Panc1 (cell line): Measurements from ENCODE around the gene P2RY1. TPM values are rescaled to one million over a fixed set of nuclear protein-coding genes. Genes with fewer than 3 reads are reported as not detected.

Experiments
- ATAC-seq: fragments of 200-7000 bp; cut with Tn5 transposase; 2 replicates; pipeline ENCODE4 v1.9.1; 2020; ENCODE audit warnings: mild to moderate bottlenecking, moderate library complexity
- BruUV-seq: library from RNA; stranded (reverse); fragments of 400-500 nt; replicated peaks from 2 replicates; lab custom pipeline; 2021; lab: Mats Ljungman, UMichigan
- CTCF ChIA-PET: fragments of 300-600 bp; sonication (Branson Sonifier 250); formaldehyde crosslinking; loops from one replicate; lab custom pipeline; 2022; ENCODE audit warnings: antibody characterized with exemption; lab: Charles Lee
- POLR2A ChIA-PET: fragments of 300-600 bp; sonication (Branson Sonifier 250); formaldehyde crosslinking; loops from one replicate; lab custom pipeline; 2022; ENCODE audit warnings: antibody characterized with exemption; lab: Charles Lee
- DNase-seq: peaks from one replicate; pipeline ENCODE4 v3.0.0-alpha.2; 2010; ENCODE audit warnings: low read depth, low spot score
- H3K27ac ChIP-seq: 2 replicates; pipeline ENCODE4 v1.5.1; 2011; ENCODE audit warnings: mild to moderate bottlenecking, low read length, inconsistent platforms
- H3K27me3 ChIP-seq: fragments of 200-500 bp; sonication (Bioruptor generic); 2 replicates; pipeline ENCODE4 v1.6.0; 2014; ENCODE audit warnings: low read length, inconsistent platforms; ENCODE audit not compliant: control insufficient read depth, insufficient read depth
- H3K36me3 ChIP-seq: fragments of 200-500 bp; sonication (Bioruptor generic); 2 replicates; pipeline ENCODE4 v1.5.1; 2014; ENCODE audit warnings: inconsistent platforms, mild to moderate bottlenecking, low read length, moderate library complexity; ENCODE audit not compliant: control insufficient read depth, insufficient read depth
- H3K4me1 ChIP-seq: 2 replicates; pipeline ENCODE4 v1.5.1; 2011; ENCODE audit warnings: inconsistent platforms, mild to moderate bottlenecking, low read length, moderate library complexity; ENCODE audit not compliant: control insufficient read depth, insufficient read depth
- H3K4me3 ChIP-seq, 2 experiments: 2 replicates each; pipeline ENCODE4 v1.5.1; 2011 to 2012; ENCODE audit warnings: low read depth in 2 of 2, low read length in 2 of 2, mild to moderate bottlenecking in 2 of 2, inconsistent platforms in 1 of 2, moderate library complexity in 1 of 2
- H3K9me3 ChIP-seq: fragments of 200-500 bp; sonication (Bioruptor generic); 2 replicates; pipeline ENCODE4 v1.5.1; 2014; ENCODE audit warnings: low read depth, mild to moderate bottlenecking, inconsistent platforms, low read length, moderate library complexity; ENCODE audit not compliant: control insufficient read depth, insufficient read depth
- CTCF ChIP-seq: fragments of 450-650 bp; IDR thresholded peaks from 2 replicates; pipeline ENCODE4 v1.5.1; 2017; ENCODE audit warnings: mild to moderate bottlenecking
- POLR2AphosphoS5 ChIP-seq: IDR thresholded peaks from 2 replicates; pipeline ENCODE4 v1.6.1; 2012; ENCODE audit warnings: mild to moderate bottlenecking, low read depth, low read length, moderate library complexity
- SIN3A ChIP-seq: IDR thresholded peaks from 2 replicates; pipeline ENCODE4 v1.6.1; 2012; ENCODE audit warnings: low read depth, mild to moderate bottlenecking, low read length, moderate library complexity, borderline replicate concordance; ENCODE audit not compliant: insufficient read depth
- TCF7L2 ChIP-seq: IDR thresholded peaks from 2 replicates; pipeline ENCODE4 v1.6.1; 2011; ENCODE audit warnings: mild to moderate bottlenecking, low read depth, low read length, inconsistent platforms
- in situ Hi-C: cut with HindIII; loops from 2 replicates; pipeline ENCODE4 v1.10.0; 2016; ENCODE audit warnings: low sequenced_read_pairs, low pct_unique_long_range_greater_than_20kb
- intact Hi-C: fragments of 100-400 bp; cut with micrococcal nuclease; formaldehyde crosslinking; loops from one replicate; pipeline ENCODE4 v1.10.0; 2022; ENCODE audit not compliant: unreplicated experiment
- total RNA-seq: library from RNA; stranded (reverse); gene quantifications from one replicate; pipeline ENCODE4 v1.2.1, GENCODE V29; 2021; ENCODE audit not compliant: unreplicated experiment
- TF ChIP-seq, protein P1 (sequence below), 2 experiments: IDR thresholded peaks; 2 replicates each; pipeline ENCODE4 v1.6.1; 2011 to 2012; ENCODE audit warnings: low read depth in 2 of 2, control low read depth in 1 of 2, low read length in 1 of 2, mild to moderate bottlenecking in 1 of 2, moderate library complexity in 1 of 2; ENCODE audit not compliant: insufficient read depth in 1 of 2

The P2RY1 gene
- total RNA-seq, 1 experiment from 2014 or later: 0.08 TPM

DNA sequence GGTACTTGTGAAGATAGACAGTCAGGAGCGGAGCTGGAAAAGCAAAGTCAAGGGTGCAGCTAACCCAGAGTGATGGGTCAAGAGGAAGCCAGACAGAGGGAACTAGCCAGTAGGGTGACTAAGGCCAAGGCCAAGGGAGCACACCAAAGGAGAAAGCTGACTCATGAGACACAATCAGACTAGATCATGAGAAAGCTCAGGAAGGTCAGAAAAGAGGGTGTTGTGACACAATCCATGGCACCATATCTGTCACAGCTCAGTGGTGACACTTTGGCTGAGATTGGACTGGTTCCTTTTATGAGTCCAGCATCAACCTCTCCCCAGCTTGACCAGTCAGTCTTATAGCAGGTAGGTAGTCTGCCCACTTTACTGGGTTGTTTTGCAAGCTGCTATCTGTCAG, 22.2 kb downstream of the P2RY1 start:
- H3K4me3 ChIP-seq: no peak overlapping the region
- TF ChIP-seq, protein P1, sequence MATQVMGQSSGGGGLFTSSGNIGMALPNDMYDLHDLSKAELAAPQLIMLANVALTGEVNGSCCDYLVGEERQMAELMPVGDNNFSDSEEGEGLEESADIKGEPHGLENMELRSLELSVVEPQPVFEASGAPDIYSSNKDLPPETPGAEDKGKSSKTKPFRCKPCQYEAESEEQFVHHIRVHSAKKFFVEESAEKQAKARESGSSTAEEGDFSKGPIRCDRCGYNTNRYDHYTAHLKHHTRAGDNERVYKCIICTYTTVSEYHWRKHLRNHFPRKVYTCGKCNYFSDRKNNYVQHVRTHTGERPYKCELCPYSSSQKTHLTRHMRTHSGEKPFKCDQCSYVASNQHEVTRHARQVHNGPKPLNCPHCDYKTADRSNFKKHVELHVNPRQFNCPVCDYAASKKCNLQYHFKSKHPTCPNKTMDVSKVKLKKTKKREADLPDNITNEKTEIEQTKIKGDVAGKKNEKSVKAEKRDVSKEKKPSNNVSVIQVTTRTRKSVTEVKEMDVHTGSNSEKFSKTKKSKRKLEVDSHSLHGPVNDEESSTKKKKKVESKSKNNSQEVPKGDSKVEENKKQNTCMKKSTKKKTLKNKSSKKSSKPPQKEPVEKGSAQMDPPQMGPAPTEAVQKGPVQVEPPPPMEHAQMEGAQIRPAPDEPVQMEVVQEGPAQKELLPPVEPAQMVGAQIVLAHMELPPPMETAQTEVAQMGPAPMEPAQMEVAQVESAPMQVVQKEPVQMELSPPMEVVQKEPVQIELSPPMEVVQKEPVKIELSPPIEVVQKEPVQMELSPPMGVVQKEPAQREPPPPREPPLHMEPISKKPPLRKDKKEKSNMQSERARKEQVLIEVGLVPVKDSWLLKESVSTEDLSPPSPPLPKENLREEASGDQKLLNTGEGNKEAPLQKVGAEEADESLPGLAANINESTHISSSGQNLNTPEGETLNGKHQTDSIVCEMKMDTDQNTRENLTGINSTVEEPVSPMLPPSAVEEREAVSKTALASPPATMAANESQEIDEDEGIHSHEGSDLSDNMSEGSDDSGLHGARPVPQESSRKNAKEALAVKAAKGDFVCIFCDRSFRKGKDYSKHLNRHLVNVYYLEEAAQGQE (IDR thresholded peaks at IDR 0.05; ENCODE audit: insufficient read depth in 1 of 2, low read depth in 2 of 2, low read length in 1 of 2): no peak
- TF ChIP-seq SIN3A: no peak
- no peak for TF ChIP-seq POLR2AphosphoS5
- no peak for TF ChIP-seq CTCF
- no peak for TF ChIP-seq TCF7L2
- POLR2A ChIA-PET: no interaction called here
- BruUV-seq: no TSS peak
- in situ Hi-C loops: no loop called here
- no peaks in the 10 kb centered on the region for H3K4me1 ChIP-seq
- H3K27me3 ChIP-seq: no peaks in the 10 kb centered on the region
- CTCF ChIA-PET: no interaction called here
- DNase-seq: no peak
- no peak for ATAC-seq
- H3K27ac ChIP-seq: no peak overlapping the region
- H3K9me3 ChIP-seq: no peaks in the 10 kb centered on the region
- intact Hi-C loops: no loop called here
- no peaks in the 10 kb centered on the region for H3K36me3 ChIP-seq

DNA sequence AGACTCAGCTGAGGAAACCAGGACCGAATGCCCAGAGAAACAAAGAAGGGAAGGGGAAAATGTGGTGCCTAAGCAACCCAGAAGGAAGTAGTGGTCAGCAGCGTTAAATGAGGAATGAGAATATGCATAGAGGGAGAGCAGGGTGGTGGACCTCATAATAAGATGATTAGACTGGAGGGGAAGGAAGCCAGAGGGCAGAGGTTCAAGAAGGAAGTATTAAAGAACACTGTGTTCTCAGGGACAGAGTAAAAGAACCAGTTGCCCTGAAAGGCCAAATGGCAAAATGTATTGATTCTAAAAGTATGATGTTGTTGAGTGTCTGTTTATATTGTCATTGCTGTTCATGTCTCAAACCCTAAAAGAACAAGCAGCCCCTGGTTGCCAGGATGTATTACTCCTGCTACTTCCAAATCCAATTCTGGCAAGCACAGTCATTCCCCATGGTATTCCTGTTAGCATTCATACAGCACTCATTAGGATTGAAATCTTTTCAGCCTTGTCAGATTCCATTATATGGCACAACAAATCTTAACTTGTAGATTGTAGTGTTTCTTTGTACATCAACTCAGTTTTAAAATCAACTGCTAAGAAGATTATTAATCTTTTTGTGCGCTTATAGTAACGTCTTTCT, 23.4 kb downstream of the P2RY1 start:
- Histone ChIP-seq H3K4me3 (no peak overlapping the region), H3K36me3 (no peaks in the 10 kb centered on the region), H3K27ac (no peak overlapping the region), H3K9me3 (no peaks in the 10 kb centered on the region), H3K27me3 (no peaks in the 10 kb centered on the region), H3K4me1 (no peaks in the 10 kb centered on the region)
- BruUV-seq: no TSS peak
- no peak for ATAC-seq
- CTCF ChIA-PET: no interaction called here
- TF ChIP-seq POLR2AphosphoS5 (no peak), TCF7L2 (no peak), SIN3A (no peak), CTCF (no peak)
- TF ChIP-seq, protein P1 (IDR thresholded peaks at IDR 0.05; ENCODE audit: insufficient read depth in 1 of 2, low read depth in 2 of 2, low read length in 1 of 2): no peak
- no peak for DNase-seq
- intact Hi-C loops: no loop called here
- POLR2A ChIA-PET: no interaction called here
- in situ Hi-C loops: no loop called here
